ENCODE results near the gene GRM7.
A peak's percentile ranks its signal among the peaks of the same experiment; 100 is the strongest.

GRM7 gene

GRCh38 chr3:7740458-7740857, 879.5 kb downstream of the GRM7 start:
- DNase-seq, result no peak

GRCh38 chr3:7744850-7745249, 883.9 kb downstream of the GRM7 start:
- no peak for DNase-seq

DNA sequence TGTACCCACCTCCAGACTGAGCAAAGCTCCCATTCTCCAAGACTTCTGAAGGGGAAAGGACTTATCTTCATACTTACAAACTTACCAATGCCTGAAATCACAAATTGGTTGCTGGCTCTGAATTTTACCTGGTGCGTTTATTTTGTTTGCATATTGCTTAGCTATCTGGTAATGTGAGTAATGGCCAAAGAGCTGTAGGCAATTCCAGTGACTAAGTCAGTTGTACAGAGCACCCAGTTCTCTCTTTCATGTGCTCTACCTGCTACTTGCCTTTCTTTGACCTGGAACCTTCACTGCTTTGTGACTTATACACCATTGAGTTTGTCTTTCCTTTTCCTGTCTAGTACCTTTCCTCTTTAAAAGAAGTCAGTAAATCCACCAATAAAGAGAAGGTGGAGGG, 884.8 kb downstream of the GRM7 start:
- no peak for DNase-seq

DNA sequence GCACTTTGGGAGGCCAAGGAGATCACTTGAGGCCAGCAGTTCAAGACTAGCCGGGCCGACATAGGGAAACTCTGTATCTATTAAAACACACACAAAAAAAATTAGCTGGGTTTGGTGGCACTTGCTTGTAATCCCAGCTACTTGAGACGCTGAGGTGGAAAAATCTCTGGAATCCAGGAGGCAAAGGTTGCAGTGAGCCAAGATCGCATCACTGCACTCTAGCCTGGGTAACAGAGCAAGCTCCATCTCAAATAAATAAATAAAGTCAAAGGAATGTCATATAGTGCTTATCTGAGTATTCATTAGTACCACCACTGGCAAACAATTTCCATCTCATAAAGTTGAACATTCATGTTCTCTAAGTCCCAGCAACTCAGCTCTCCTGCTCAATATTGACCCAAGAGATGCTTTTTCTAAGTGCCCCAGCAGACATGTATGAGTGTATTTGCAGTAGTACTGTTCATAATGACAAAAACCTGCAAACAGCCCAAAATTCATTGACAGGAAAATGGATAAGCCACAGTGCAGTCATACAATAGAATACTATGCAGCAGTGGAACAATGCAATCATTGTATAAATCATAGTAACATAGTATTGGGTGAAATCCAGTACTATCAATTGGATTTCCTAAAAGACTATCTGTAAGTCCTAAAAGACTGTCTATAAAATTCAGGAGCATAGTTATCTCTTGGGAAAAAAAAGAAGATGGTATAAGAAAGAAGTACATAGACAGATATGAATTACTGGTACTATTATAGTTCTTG, 889.2 kb downstream of the GRM7 start:
- no peak for DNase-seq

- no peak for DNase-seq
Observed at GRCh38 chr3:7752005-7752404, 891.1 kb downstream of the GRM7 start.

DNA sequence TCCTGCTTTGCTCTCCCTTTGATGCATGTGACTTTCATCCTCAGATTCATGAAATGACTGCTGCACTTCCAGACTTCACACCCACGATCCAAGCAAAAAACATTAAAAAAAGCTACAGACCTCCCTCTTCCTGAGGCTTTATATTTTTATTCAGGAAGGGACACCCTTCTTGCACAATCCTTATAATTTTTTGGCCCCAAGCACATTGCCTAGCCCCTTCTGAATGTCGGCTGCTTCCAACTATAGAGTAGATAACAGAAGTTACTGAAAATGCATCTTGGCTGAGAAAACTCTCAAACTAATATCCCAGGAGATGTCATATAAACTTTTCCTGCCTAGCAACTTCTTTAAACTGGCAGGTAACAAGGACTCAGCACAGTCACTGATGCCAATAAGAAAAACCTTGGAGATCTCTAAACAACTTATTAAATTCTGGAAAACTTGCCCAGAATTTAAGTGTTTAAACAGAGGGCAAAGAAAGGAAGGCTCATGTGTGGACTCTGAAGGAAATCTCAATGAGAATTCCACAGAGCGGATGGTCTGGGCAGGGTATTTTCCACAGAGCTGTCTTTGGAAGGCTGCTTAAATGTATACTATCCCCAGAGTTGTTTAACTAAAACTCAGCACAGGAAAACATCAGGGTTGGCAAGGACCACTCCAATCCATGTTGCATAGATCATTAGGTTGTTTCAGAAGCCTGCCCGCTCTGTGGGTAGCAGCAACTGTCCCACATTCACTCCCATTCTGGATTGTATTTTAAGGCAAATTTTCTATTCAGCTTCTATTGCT, 893.9 kb downstream of the GRM7 start:
- DNase-seq, result no peak

GRCh38 chr3:7759630-7760029, 898.7 kb downstream of the GRM7 start:
- DNase-seq, result peak; percentile 32 to 71

DNA sequence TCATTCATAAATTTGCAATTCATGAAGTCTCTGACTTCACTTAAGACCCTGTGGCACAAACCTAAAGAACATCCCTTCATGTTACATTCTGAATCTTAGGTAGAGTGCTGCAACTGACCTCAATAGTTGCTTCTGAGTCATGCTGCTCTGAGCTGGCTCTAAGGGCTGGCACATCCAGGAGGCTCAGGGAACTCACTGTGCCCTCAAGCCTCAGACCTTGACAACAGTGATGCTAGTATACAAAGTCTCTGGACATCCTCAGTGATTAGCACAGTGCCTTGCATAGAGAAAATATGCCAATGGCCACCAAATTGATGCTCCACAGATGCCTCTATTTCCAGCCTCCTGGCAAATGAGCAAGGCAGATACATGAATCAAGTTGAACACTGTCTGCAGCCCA, 899.8 kb downstream of the GRM7 start:
- no peak for DNase-seq

- no peak for DNase-seq
Observed at GRCh38 chr3:7764115-7764514, 903.2 kb downstream of the GRM7 start.

- peak; percentile 34 to 46 for DNase-seq
Observed at GRCh38 chr3:7766530-7766929, 905.6 kb downstream of the GRM7 start.

- peak; percentile 20 to 33 for DNase-seq
Observed at GRCh38 chr3:7779331-7779730, 918.4 kb downstream of the GRM7 start.

- DNase-seq, result no peak
Observed at GRCh38 chr3:7781395-7781794, 920.5 kb downstream of the GRM7 start.

DNA sequence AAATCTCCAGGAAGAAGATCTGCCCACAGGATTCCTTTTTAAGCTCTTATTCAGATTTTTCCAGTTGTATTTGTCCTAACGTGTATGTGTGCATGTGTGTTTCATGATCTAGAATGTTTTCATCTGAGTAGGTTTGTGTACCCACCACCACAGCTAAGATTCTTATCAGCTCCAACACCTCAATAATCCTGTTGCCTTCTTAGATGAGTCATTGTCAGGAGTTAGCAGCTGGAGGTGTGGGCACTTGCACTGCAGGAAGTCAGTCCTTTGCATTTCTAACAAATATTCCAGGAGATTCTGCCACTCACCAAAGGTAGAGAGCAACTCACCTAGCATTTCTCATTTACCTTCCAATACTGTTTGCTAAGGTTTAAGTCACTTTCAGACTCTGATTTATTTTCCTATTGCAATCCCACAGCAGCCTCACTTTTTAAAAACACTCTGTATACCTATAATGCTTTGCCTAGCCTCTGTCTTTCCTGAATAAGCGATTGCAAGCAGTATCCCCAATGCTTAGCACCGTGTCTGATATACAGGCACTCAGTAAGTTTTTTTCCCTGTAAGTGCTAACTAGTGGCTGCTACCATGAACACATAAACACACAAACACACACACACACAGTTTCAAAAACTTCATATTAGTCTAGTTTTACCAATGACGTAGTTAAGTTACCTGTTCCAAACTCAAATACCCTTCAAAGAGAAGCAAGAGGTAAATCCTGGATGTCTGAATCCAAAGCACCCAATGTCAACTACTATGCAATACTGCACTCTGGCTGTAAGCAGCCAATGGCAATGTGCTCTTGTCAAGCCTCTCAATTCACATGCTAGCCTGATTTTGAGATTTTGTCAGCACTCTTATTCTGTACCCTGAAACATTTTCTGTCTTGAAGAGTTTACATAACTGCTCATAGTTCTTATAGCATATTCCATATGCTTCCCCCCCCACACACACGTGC, 927.2 kb downstream of the GRM7 start:
- DNase-seq, result no peak

DNA sequence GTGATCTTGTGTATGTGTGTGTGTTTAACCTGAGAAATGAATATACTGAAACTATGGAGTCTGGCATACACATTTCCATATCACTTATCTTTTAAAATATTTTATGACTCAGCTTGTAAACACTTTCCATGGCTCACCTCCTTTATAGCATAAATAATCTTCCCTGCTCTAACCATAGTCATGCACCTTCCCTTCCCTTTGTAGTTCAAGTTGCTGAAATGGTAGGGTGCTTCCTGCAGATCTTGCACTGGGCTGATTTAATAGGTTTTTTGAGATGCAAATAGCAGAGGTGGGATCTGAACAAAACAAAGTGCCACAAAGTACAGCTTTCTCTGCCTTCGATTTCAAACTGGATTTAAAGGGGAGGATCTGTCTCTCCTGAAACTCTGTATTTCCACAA, 928.0 kb downstream of the GRM7 start:
- no peak for DNase-seq

DNA sequence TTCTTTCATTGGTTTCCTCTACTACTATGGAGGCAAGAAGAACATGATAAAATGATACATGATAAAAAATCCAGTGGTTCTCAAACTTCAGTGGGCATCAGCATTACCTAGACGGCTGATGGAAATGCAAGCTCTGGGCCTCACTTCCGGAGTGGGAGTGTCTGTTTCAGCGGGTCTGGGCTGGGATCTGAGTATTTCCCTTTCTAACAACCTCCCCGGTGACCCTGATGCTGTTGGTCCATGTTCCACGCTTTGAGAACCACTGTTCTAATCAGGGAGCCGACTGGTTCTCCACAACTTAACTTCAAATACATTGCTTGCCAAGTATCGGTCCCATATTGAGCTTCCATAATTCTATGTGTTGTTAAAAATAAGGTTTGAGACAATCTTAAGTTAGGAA, 928.4 kb downstream of the GRM7 start:
- DNase-seq, result no peak

DNA sequence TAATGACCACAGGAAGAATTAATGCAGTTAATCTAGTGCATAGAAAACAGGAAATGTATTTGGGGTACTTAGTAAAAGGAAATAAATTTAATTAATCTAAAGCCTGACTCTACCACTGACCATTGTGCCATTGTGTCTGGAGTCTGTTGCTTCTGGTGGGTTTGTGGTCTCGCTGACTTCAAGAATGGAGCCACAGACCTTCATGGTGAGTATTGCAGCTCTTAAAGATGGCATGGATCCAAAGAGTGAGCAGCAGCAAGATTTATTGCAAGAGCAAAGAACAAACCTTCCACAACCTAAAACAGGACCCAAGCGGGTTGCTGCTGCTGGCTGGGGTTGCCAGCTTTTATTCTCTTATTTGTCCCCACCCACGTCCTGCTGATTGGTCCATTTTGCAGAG, 929.2 kb downstream of the GRM7 start:
- no peak for DNase-seq

Data from inflammatory macrophage (primary cell).